GM12864 (cell line): ENCODE results near the gene SP140L.
"Not testable (repeated sequence)": the region's sequence is repeated elsewhere in the genome, so short reads cannot be mapped to it uniquely, and the experiment has no call there.

Source experiments
- DNase-seq: peaks from one replicate; pipeline ENCODE4 v3.0.0-alpha.2; 2011; ENCODE audit warnings: low read depth
- H3K4me3 ChIP-seq: 2 replicates; pipeline ENCODE4 v1.5.1; 2011; ENCODE audit warnings: mild to moderate bottlenecking, low read depth, low read length, control low read depth
- CTCF ChIP-seq: IDR thresholded peaks from 2 replicates; pipeline ENCODE4 v1.5.1; 2011; ENCODE audit warnings: low read depth, mild to moderate bottlenecking, moderate library complexity, low read length, control low read depth, inconsistent platforms; ENCODE audit errors: missing control alignments

SP140L gene

GRCh38 chr2:230435431-230435830 lies 108.4 kb downstream of the SP140L start:
- TF ChIP-seq CTCF, result no peak
- no peak overlapping the region for H3K4me3 ChIP-seq
- no peak for DNase-seq

- not testable (repeated sequence) for DNase-seq, H3K4me3 ChIP-seq
Observed at GRCh38 chr2:230439121-230439520, 112.1 kb downstream of the SP140L start.

- TF ChIP-seq CTCF, result no peak
- no peak for DNase-seq
- H3K4me3 ChIP-seq, result no peak overlapping the region; the same call in 1 of the 2 replicates
Observed at GRCh38 chr2:230439590-230439989, 112.6 kb downstream of the SP140L start.

GRCh38 chr2:230441227-230441897 lies 114.4 kb downstream of the SP140L start:
- DNase-seq, result no peak
- no peak for TF ChIP-seq CTCF
- H3K4me3 ChIP-seq, result no peak overlapping the region

- DNase-seq, result no peak
- no peak overlapping the region for H3K4me3 ChIP-seq
- no peak for TF ChIP-seq CTCF
Observed at GRCh38 chr2:230443541-230443940, 116.5 kb downstream of the SP140L start.

GRCh38 chr2:230444832-230445231 lies 117.8 kb downstream of the SP140L start:
- no peak for DNase-seq
- H3K4me3 ChIP-seq, result no peak overlapping the region
- no peak for TF ChIP-seq CTCF

GRCh38 chr2:230447036-230447435 lies 120.0 kb downstream of the SP140L start:
- peak; percentile 3 for TF ChIP-seq CTCF
- H3K4me3 ChIP-seq, result no peak overlapping the region
- DNase-seq, result no peak
